ENCODE measurements around the gene ACVR1. TPM values are rescaled to one million over a fixed set of nuclear protein-coding genes. Genes with fewer than 3 reads are reported as not detected.

The ACVR1 gene
- total RNA-seq, 1 donor from 2014 or later: 66.6 TPM

- Mint-ChIP-seq H3K36me3 (ENCODE audit: unreplicated experiment) (peaks cover 27% of the 10 kb centered on the region), H3K9me3 (ENCODE audit: unreplicated experiment) (peaks cover 4% of the 10 kb centered on the region), H3K27me3 (ENCODE audit: unreplicated experiment) (no peaks in the 10 kb centered on the region), H3K27ac (ENCODE audit: unreplicated experiment) (peak overlapping the region; percentile 12), H3K4me1 (ENCODE audit: unreplicated experiment) (peaks cover 48% of the 10 kb centered on the region), H3K4me3 (ENCODE audit: unreplicated experiment) (no peak overlapping the region)
- DNase-seq (ENCODE audit: extremely low spot score, unreplicated experiment): no peak
- no peak for TF ChIP-seq CTCF (IDR thresholded peaks at IDR 0.05)
Observed at GRCh38 chr2:157746234-157746950, 129.7 kb downstream of the ACVR1 start.

- H3K27ac Mint-ChIP-seq (ENCODE audit: unreplicated experiment): no peak overlapping the region
- TF ChIP-seq CTCF (IDR thresholded peaks at IDR 0.05): no peak
- DNase-seq (ENCODE audit: extremely low spot score, unreplicated experiment): no peak
- H3K4me3 Mint-ChIP-seq (ENCODE audit: unreplicated experiment): no peak overlapping the region
- H3K4me1 Mint-ChIP-seq (ENCODE audit: unreplicated experiment): peaks cover 34% of the 10 kb centered on the region
- H3K27me3 Mint-ChIP-seq (ENCODE audit: unreplicated experiment): no peaks in the 10 kb centered on the region
- H3K36me3 Mint-ChIP-seq (ENCODE audit: unreplicated experiment): peaks cover 30% of the 10 kb centered on the region
- peaks cover 4% of the 10 kb centered on the region for H3K9me3 Mint-ChIP-seq (ENCODE audit: unreplicated experiment)
Observed at GRCh38 chr2:157744571-157745076, 131.5 kb downstream of the ACVR1 start.

- H3K27me3 Mint-ChIP-seq (ENCODE audit: unreplicated experiment): no peaks in the 10 kb centered on the region
- peaks cover 20% of the 10 kb centered on the region for H3K4me1 Mint-ChIP-seq (ENCODE audit: unreplicated experiment)
- DNase-seq (ENCODE audit: extremely low spot score, unreplicated experiment): no peak
- H3K4me3 Mint-ChIP-seq (ENCODE audit: unreplicated experiment): no peak overlapping the region
- no peak for TF ChIP-seq CTCF (IDR thresholded peaks at IDR 0.05)
- H3K27ac Mint-ChIP-seq (ENCODE audit: unreplicated experiment): no peak overlapping the region
- peaks cover 4% of the 10 kb centered on the region for H3K9me3 Mint-ChIP-seq (ENCODE audit: unreplicated experiment)
- H3K36me3 Mint-ChIP-seq (ENCODE audit: unreplicated experiment): peaks cover 35% of the 10 kb centered on the region
Observed at GRCh38 chr2:157743051-157743450, 133.1 kb downstream of the ACVR1 start.

GRCh38 chr2:157741819-157742484, 134.2 kb downstream of the ACVR1 start:
- H3K4me1 Mint-ChIP-seq (ENCODE audit: unreplicated experiment): peaks cover 11% of the 10 kb centered on the region

More at GRCh38 chr2:157741819-157742484, 134.2 kb downstream of the ACVR1 start:
- H3K27ac Mint-ChIP-seq (ENCODE audit: unreplicated experiment): no peak overlapping the region
- H3K9me3 Mint-ChIP-seq (ENCODE audit: unreplicated experiment): peaks cover 4% of the 10 kb centered on the region
- no peak overlapping the region for H3K4me3 Mint-ChIP-seq (ENCODE audit: unreplicated experiment)
- TF ChIP-seq CTCF (IDR thresholded peaks at IDR 0.05): no peak
- DNase-seq (ENCODE audit: extremely low spot score, unreplicated experiment): no peak
- peaks cover 44% of the 10 kb centered on the region for H3K36me3 Mint-ChIP-seq (ENCODE audit: unreplicated experiment)
- H3K27me3 Mint-ChIP-seq (ENCODE audit: unreplicated experiment): no peaks in the 10 kb centered on the region

Measured in osteocyte (in vitro differentiated cells).